ENCODE results near the gene UBA3. TPM values are rescaled to one million over a fixed set of nuclear protein-coding genes. Genes with fewer than 3 reads are reported as not detected.

The UBA3 gene
- total and polyA plus RNA-seq, 2 of the 13 experiments (the other 11 are each of a cell fraction or from before 2014, with no cell fraction given), result 40.7 to 49.0 TPM

DNA sequence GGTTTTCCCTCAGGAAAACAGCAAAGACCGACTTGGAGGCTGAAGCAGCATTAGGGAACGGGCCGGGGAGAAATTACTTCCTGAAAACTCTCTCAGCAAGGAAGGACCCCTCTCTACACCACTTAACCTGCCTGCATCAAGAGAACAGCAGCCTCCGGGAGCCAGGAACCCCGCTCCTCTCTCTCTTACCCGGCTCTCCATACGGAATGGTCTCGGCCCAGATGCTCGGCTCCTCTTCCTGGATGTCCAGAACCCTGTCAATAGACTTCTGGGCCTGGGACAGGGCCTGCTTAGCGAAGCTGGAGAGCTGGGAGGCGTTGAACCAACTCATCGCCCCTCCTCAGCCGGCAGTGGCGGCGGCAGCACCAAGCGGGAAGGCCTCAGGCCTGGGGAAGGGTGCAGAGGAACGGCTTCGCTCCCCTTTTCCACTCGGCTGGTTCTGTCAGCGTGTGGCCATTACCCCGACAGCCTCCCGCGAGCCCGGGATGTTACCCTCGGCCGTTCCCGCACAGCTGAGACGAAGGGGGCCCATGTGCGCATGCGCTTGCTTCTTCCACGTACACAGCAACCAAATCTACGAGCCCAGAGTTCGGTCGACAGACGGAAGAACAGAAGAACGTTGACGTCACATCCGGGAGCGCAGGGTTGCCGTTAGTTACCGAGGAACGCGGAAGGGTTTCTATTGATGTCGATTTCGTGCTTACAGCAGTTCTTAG, 28.3 kb downstream of the UBA3 start, which contains the start of gene TMF1 (continued):
- peak; percentile 18; the same call in 1 of the 2 replicates for TF ChIP-seq ZNF280D (CRISPR knock-in tag; IDR thresholded peaks at IDR 0.05)
- no peak for TF ChIP-seq SRSF9 (IDR thresholded peaks at IDR 0.05; ENCODE audit: borderline replicate concordance, insufficient read depth, low read depth, low read length, poor library complexity, severe bottlenecking)
- peak; percentile 46; the same call in 1 of the 2 replicates for TF ChIP-seq IRF2 (CRISPR knock-in tag; IDR thresholded peaks at IDR 0.05)
- peak; percentile 62; the same call in 1 of the 2 replicates for TF ChIP-seq ZNF331 (CRISPR knock-in tag; IDR thresholded peaks at IDR 0.05)
- no peak for TF ChIP-seq PATZ1 (CRISPR knock-in tag; IDR thresholded peaks at IDR 0.05)
- 0 out of 2 replicates have a peak, but pooled peaks have one; percentile 67 for TF ChIP-seq ZNF138 (CRISPR knock-in tag; IDR thresholded peaks at IDR 0.05; ENCODE audit: low read depth)
- no peak for TF ChIP-seq ZNF232 (CRISPR knock-in tag; IDR thresholded peaks at IDR 0.05; ENCODE audit: borderline replicate concordance)
- TF ChIP-seq CREB1 (IDR thresholded peaks at IDR 0.05), result peak; percentile 98
- TF ChIP-seq CREB1 (CRISPR knock-in tag; IDR thresholded peaks at IDR 0.05), result peak; percentile 98
- 0 out of 2 replicates have a peak, but pooled peaks have one; percentile 16 for TF ChIP-seq ESRRA (CRISPR knock-in tag; IDR thresholded peaks at IDR 0.05; ENCODE audit: low read depth)
- TF ChIP-seq, protein P1, sequence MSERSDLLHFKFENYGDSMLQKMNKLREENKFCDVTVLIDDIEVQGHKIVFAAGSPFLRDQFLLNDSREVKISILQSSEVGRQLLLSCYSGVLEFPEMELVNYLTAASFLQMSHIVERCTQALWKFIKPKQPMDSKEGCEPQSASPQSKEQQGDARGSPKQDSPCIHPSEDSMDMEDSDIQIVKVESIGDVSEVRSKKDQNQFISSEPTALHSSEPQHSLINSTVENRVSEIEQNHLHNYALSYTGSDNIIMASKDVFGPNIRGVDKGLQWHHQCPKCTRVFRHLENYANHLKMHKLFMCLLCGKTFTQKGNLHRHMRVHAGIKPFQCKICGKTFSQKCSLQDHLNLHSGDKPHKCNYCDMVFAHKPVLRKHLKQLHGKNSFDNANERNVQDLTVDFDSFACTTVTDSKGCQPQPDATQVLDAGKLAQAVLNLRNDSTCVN (CRISPR knock-in tag; IDR thresholded peaks at IDR 0.05; ENCODE audit: borderline replicate concordance), result peak; percentile 62
- peak; percentile 83 for TF ChIP-seq CHD2 (IDR thresholded peaks at IDR 0.05; ENCODE audit: low read depth, low read length)
- TF ChIP-seq ELF1 (CRISPR knock-in tag; IDR thresholded peaks at IDR 0.05), result peak; percentile 93
- no peak for TF ChIP-seq NR2F6 (IDR thresholded peaks at IDR 0.05)
- no peak for TF ChIP-seq NR2F6 (CRISPR knock-in tag; IDR thresholded peaks at IDR 0.05)
- TF ChIP-seq, protein P2, sequence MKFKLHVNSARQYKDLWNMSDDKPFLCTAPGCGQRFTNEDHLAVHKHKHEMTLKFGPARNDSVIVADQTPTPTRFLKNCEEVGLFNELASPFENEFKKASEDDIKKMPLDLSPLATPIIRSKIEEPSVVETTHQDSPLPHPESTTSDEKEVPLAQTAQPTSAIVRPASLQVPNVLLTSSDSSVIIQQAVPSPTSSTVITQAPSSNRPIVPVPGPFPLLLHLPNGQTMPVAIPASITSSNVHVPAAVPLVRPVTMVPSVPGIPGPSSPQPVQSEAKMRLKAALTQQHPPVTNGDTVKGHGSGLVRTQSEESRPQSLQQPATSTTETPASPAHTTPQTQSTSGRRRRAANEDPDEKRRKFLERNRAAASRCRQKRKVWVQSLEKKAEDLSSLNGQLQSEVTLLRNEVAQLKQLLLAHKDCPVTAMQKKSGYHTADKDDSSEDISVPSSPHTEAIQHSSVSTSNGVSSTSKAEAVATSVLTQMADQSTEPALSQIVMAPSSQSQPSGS (CRISPR knock-in tag; IDR thresholded peaks at IDR 0.05), result no peak
- 0 out of 2 replicates have a peak, but pooled peaks have one; percentile 8 for TF ChIP-seq ZNF576 (CRISPR knock-in tag; IDR thresholded peaks at IDR 0.05)
- peak; percentile 85 for TF ChIP-seq HDAC1 (CRISPR knock-in tag; IDR thresholded peaks at IDR 0.05)
- TF ChIP-seq SRY (CRISPR knock-in tag; IDR thresholded peaks at IDR 0.05), result peak; percentile 76; the same call in 1 of the 2 replicates
- peak; percentile 64 for TF ChIP-seq TGIF2 (CRISPR knock-in tag; IDR thresholded peaks at IDR 0.05)
- peak; percentile 82; the same call in 1 of the 2 replicates for TF ChIP-seq TMF1 (CRISPR knock-in tag; IDR thresholded peaks at IDR 0.05; ENCODE audit: low read depth)
